BLaER1 treated with 17β-estradiol and CSF1 and Interleukin-3, amounts not matched to agents 10 nM and 100 nM (cell line): ENCODE measurements around the gene USB1.

ENCODE experiments used
- H3K27ac ChIP-seq, 11 experiments: shearing (Covaris generic); formaldehyde crosslinking; 2 replicates each; pipeline ENCODE4 v1.8.1; 2022
- H3K27me3 ChIP-seq, 11 experiments: shearing (Covaris generic); formaldehyde crosslinking; 2 replicates each; pipeline ENCODE4 v1.8.1; 2022
- H3K36me3 ChIP-seq, 11 experiments: shearing (Covaris generic); formaldehyde crosslinking; 2 replicates each; pipeline ENCODE4 v1.8.1; 2022
- H3K4me1 ChIP-seq, 10 experiments: shearing (Covaris generic); formaldehyde crosslinking; 2 replicates each; pipeline ENCODE4 v1.8.1; 2022
- H3K4me2 ChIP-seq, 11 experiments: shearing (Covaris generic); formaldehyde crosslinking; 2 replicates each; pipeline ENCODE4 v1.8.1; 2022
- H3K4me3 ChIP-seq, 10 experiments: shearing (Covaris generic); formaldehyde crosslinking; 2 replicates each; pipeline ENCODE4 v1.8.1; 2022
- H3K9ac ChIP-seq, 11 experiments: shearing (Covaris generic); formaldehyde crosslinking; 2 replicates each; pipeline ENCODE4 v1.8.1; 2022
- H3K9me3 ChIP-seq, 11 experiments: shearing (Covaris generic); formaldehyde crosslinking; replicated peaks in 1 of 11; 2 replicates each; pipeline ENCODE4 v1.8.1; 2022
- H4K20me1 ChIP-seq, 11 experiments: shearing (Covaris generic); formaldehyde crosslinking; 2 replicates each; pipeline ENCODE4 v1.8.1; 2022
- Cebpa-rat ChIP-seq, 11 experiments: shearing (Covaris generic); IDR thresholded peaks; 2 replicates each; pipeline ENCODE4 v1.8.1; 2022

USB1 gene

DNA sequence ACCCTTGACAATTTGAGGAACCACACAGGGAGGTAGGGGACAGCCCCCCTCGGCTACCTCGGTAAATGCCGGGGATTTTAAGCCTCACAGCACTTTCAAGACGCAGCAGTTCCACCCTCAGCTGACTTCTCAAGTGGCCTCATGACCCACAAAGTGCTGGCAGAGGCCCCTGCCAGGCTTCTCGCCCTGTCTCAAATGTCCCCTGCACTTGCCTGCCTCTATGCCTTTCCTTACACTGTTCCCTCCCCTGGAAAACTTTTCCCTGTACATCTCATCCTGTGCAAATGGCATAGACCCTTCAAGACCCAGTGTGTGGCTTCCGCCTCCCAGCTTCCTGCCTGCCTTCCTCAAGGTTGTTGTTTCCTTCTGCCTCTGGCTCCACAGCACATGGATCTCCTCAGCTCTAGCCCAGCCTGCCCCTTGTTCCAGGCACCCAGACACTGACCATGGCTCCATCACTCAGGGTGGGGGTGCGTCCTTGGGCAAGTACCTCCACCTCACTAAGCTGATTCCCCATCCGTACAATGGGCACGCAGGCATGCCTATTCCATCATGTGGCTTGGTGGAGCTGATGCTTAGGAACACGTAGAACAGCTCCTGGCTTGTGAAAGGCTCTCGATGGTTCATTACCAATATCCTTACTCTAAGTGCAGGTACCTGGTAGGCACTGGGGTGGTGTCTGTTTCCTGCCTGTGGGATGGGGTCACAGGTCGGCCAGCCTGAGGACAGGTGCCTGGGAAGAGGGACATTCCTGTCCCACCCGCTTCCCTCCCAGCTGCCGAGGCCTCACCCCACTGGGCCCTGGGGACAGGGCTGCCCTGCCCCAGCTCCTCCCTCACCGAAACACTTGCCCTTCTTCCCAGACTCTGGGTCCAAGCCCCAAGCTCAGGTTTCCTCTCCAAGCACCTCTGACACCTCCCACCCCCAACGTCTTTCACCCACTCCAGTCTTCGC, 48.3 kb downstream of the USB1 start:
- peaks cover 0 to 9% (median 0%) of the 10 kb centered on the region in 11 experiments; a peak in 3 of 22 replicates for H3K9me3 ChIP-seq
- peak overlapping the region in 6 of 11 experiments; percentile 2 to 35 (median 16); a peak in 8 of 22 replicates for H3K4me2 ChIP-seq
- no peaks in the 10 kb centered on the region for H3K27me3 ChIP-seq
- H3K9ac ChIP-seq, result no peak overlapping the region; a peak in 1 of 22 replicates
- H3K36me3 ChIP-seq, result no peaks in the 10 kb centered on the region
- no peak for TF ChIP-seq Cebpa-rat (IDR thresholded peaks at IDR 0.05)
- peaks cover 23 to 49% (median 31%) of the 10 kb centered on the region in 10 experiments for H3K4me1 ChIP-seq
- H3K4me3 ChIP-seq, result no peak overlapping the region
- peaks cover 0 to under 1% (median 0%) of the 10 kb centered on the region in 11 experiments; a peak in 1 of 22 replicates for H4K20me1 ChIP-seq
- H3K27ac ChIP-seq, result no peak overlapping the region

DNA sequence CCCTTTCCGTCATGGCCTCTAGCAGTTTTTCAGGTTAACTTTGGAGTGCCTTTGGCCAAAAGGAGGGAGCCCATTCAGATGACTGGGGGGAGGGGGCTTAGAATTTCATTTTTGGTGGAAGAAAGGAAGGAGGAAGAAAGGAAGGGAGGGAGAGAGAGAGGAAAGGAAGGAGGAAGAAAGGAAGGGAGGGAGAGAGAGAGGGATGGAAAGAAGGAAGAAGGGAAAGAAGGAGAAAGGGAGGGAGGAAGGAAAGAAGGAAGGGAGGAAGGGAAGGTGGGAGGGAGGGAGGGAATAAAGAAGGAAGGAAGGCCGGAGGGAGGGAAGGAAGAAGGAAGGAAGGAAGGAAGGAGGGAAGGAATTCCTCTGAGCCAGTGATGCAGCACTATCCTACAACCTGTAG, 50.1 kb downstream of the USB1 start:
- Histone ChIP-seq H3K27me3 (no peaks in the 10 kb centered on the region), H4K20me1 (no peaks in the 10 kb centered on the region), H3K27ac (no peak overlapping the region), H3K9me3 (peaks cover 0 to 9% (median 0%) of the 10 kb centered on the region in 11 experiments; a peak in 3 of 22 replicates), H3K36me3 (no peaks in the 10 kb centered on the region), H3K4me3 (no peak overlapping the region), H3K4me2 (0 out of 22 replicates have a peak overlapping the region, but pooled peaks of 1 of the 11 experiments have one; percentile 3), H3K4me1 (peaks cover 16 to 42% (median 27%) of the 10 kb centered on the region in 10 experiments), H3K9ac (no peak overlapping the region)
- no peak for TF ChIP-seq Cebpa-rat (IDR thresholded peaks at IDR 0.05)

DNA sequence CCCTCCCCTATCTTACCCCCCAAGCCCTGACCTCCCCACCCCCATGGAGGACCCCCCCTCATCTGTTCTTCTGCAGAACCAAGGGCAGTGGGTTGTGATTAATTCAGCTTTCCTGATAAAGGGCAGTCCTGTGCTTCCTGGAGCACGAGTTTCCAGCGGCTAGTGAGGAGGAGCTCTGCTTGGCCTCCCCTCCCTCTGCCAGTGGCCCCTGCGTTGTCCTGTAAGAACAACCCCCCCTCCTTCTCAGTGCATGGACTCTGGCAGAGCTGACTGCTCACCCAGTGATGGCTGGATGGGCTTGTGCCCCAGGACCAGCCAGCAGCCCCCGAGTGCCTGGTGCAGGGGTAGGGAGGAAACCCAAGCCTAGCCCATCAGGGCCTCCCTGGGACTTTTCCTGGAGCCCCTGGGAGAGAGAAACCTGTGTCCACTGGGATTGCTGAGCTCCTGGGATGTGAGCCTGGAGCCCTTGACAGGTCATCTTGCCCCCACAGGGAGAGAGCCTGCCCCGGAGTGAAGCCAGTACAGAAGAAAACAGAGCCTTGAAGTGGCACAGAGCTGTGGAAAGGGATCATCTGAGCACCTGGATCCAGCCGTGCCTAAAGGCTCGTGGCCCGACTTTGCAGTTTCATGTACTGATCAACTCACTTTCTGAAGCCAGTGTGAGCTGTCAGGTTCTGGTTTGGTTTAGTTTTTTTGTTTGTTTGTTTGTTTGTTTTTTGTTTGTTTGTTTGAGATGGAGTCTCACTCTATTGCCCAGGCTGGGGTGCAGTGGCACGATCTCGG, 50.8 kb downstream of the USB1 start:
- Histone ChIP-seq H4K20me1 (no peaks in the 10 kb centered on the region), H3K27me3 (no peaks in the 10 kb centered on the region), H3K9ac (no peak overlapping the region), H3K9me3 (peaks cover 0 to 9% (median 0%) of the 10 kb centered on the region in 11 experiments; a peak in 3 of 22 replicates), H3K27ac (no peak overlapping the region), H3K36me3 (no peaks in the 10 kb centered on the region), H3K4me2 (no peak overlapping the region), H3K4me3 (no peak overlapping the region), H3K4me1 (peaks cover 9 to 37% (median 19%) of the 10 kb centered on the region in 10 experiments; a peak in 19 of 20 replicates)
- TF ChIP-seq Cebpa-rat (IDR thresholded peaks at IDR 0.05), result no peak

DNA sequence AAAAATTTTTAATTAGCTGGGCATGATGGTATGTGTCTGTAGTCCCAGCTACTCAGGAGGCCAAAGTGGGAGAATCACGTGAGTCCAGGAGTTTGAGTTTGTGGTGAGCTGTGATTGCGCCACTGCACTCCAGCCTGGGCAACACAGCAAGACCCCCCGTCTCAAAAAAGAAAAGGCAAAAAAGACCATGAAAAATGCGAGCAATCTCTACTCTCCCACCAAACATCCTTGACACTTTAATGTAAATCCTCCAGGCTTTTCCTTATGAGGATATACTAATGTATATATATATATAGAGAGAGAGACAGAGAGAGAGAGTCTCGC, 52.4 kb downstream of the USB1 start:
- Histone ChIP-seq H3K27me3 (no peaks in the 10 kb centered on the region), H3K4me2 (no peak overlapping the region), H4K20me1 (no peaks in the 10 kb centered on the region), H3K9ac (no peak overlapping the region), H3K4me3 (no peak overlapping the region), H3K27ac (no peak overlapping the region), H3K4me1 (peaks cover 0 to 37% (median 12%) of the 10 kb centered on the region in 10 experiments; a peak in 16 of 20 replicates), H3K9me3 (peaks cover 0 to 9% (median 0%) of the 10 kb centered on the region in 11 experiments; a peak in 3 of 22 replicates), H3K36me3 (no peaks in the 10 kb centered on the region)
- TF ChIP-seq Cebpa-rat (IDR thresholded peaks at IDR 0.05), result 0 out of 22 replicates have a peak, but pooled peaks of 1 of the 11 experiments have one; percentile 17

DNA sequence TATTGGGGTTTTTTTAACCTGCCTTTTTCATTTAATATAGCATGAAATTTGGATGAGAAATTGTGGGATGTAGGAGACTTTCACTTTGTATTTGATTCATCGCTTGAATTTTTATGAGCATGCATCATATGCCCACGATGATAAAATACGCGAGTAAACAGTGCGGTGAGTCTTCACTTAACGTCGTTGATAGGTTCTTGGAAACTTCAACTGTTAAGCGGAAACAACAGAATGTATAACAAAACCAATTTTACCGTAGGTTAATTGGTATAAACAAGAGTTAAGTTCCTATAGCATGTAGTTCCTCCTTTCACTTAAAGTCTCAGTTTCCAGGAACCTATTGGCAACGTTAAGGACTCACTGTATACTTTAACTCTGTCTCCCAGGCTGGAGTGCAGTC, 53.1 kb downstream of the USB1 start:
- Histone ChIP-seq H3K4me2 (no peak overlapping the region), H3K36me3 (no peaks in the 10 kb centered on the region), H3K9ac (no peak overlapping the region), H3K27me3 (no peaks in the 10 kb centered on the region), H3K4me1 (peaks cover 0 to 34% (median 12%) of the 10 kb centered on the region in 10 experiments; a peak in 16 of 20 replicates), H3K4me3 (no peak overlapping the region), H3K27ac (no peak overlapping the region), H4K20me1 (no peaks in the 10 kb centered on the region), H3K9me3 (peaks cover 0 to 9% (median 0%) of the 10 kb centered on the region in 11 experiments; a peak in 3 of 22 replicates)
- no peak for TF ChIP-seq Cebpa-rat (IDR thresholded peaks at IDR 0.05)

DNA sequence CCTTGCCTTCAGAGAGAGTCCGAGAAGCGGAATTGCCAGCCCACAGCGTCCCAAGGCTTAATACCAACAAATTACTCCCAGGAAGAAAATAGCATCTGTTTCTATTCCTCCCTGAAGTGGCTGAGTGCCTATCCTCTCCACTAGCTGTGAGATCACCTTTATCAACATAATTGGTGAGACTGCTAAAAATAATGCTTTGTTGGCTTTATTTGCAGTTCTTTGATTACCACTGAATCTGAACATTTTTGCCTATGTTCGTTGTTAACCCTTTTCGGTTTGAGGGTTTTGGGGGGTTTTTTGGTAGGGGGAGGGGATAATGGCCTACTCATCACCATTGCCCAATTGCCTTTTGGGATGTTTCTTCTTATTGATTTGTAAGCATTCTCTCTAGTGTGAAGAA, 55.4 kb downstream of the USB1 start:
- peaks cover 0 to 17% (median 4%) of the 10 kb centered on the region in 10 experiments; a peak in 9 of 20 replicates for H3K4me1 ChIP-seq
- no peaks in the 10 kb centered on the region for H4K20me1 ChIP-seq
- TF ChIP-seq Cebpa-rat (IDR thresholded peaks at IDR 0.05), result no peak
- no peaks in the 10 kb centered on the region for H3K36me3 ChIP-seq
- no peak overlapping the region for H3K9ac ChIP-seq
- no peaks in the 10 kb centered on the region for H3K27me3 ChIP-seq
- no peak overlapping the region for H3K4me3 ChIP-seq
- peaks cover 0 to 9% (median 0%) of the 10 kb centered on the region in 11 experiments; a peak in 3 of 22 replicates for H3K9me3 ChIP-seq
- H3K27ac ChIP-seq, result no peak overlapping the region
- no peak overlapping the region for H3K4me2 ChIP-seq

DNA sequence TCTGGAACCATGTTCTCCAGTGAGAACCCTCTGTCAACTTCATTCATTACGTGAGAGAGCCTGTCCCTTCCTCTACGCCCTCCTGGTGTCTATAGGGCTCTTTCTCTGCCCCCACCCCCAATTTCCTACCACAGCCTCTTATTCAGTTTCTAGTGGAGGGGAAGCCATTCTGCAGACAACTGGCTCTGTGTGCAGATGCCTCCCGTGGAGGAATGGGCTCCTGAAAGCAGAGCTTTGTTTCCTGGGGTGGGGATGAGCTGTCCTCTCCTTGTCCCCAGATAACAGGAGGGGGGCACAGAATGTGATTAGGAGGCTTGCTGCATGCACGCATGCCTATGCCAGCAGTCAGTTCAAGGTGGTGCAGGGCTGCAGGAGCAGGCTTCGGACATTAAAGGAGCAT, 55.9 kb downstream of the USB1 start:
- Histone ChIP-seq H4K20me1 (no peaks in the 10 kb centered on the region), H3K9ac (no peak overlapping the region), H3K27me3 (no peaks in the 10 kb centered on the region), H3K36me3 (no peaks in the 10 kb centered on the region), H3K27ac (no peak overlapping the region), H3K4me2 (no peak overlapping the region), H3K9me3 (peaks cover 0 to 9% (median 0%) of the 10 kb centered on the region in 11 experiments; a peak in 3 of 22 replicates), H3K4me1 (peaks cover 0 to 14% (median 4%) of the 10 kb centered on the region in 10 experiments; a peak in 9 of 20 replicates), H3K4me3 (no peak overlapping the region)
- no peak for TF ChIP-seq Cebpa-rat (IDR thresholded peaks at IDR 0.05)

DNA sequence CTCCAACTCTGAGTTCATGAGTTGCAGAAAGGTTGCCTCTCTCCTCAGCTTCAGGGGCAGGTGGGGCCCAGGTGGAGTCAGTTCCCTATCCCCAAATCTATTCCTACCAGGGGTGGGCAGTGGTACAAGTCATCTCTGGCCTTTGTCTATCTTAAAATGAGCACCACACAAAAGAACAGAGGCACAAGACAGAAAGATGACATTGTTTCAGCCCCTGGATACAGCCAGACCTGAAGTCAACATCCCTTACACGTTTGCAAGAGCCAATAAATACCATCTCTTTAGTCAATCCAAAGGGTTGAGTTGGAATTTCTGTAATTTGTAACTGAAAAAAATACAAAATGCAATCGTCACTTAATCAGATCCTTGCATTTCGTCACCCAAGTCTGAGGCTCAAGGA, 56.6 kb downstream of the USB1 start:
- Histone ChIP-seq H3K36me3 (no peaks in the 10 kb centered on the region), H3K27ac (no peak overlapping the region), H3K27me3 (no peaks in the 10 kb centered on the region), H3K4me2 (no peak overlapping the region), H3K9me3 (peaks cover 0 to 8% (median 0%) of the 10 kb centered on the region in 11 experiments; a peak in 3 of 22 replicates), H3K9ac (no peak overlapping the region), H3K4me3 (no peak overlapping the region), H4K20me1 (no peaks in the 10 kb centered on the region), H3K4me1 (peaks cover 0 to 9% (median 4%) of the 10 kb centered on the region in 10 experiments; a peak in 9 of 20 replicates)
- no peak for TF ChIP-seq Cebpa-rat (IDR thresholded peaks at IDR 0.05)

DNA sequence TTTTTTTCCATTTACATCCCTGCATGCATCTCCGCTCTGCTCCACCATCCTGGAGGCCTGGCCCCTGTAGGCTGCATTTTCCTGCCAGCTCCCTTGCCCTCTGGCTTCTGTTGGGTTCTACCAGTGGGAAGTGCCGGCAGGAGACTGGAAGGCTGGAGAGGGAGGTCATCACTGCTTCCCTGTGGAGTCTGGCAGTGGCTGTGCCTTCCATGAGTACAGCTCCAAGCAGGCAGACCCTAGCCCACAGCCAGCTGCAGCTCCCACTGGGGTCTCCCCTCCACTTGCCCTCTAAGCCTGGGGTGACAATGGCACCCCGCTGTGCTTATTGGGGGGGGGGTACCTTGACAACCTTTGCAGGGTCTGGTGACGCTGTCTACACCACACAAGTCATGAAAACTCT, 61.6 kb downstream of the USB1 start:
- Histone ChIP-seq H4K20me1 (no peaks in the 10 kb centered on the region), H3K27me3 (no peaks in the 10 kb centered on the region), H3K9ac (no peak overlapping the region), H3K4me1 (peaks cover 0 to 5% (median 0%) of the 10 kb centered on the region in 10 experiments; a peak in 1 of 20 replicates), H3K4me2 (no peak overlapping the region), H3K9me3 (no peaks in the 10 kb centered on the region), H3K36me3 (no peaks in the 10 kb centered on the region), H3K4me3 (no peak overlapping the region), H3K27ac (no peak overlapping the region)
- no peak for TF ChIP-seq Cebpa-rat (IDR thresholded peaks at IDR 0.05)
